TTC549 (cell line): Measurements from ENCODE around the gene ABHD17A.

Experiments used
- FAIRE-seq: peaks from 2 replicates; lab custom pipeline; 2012; peaks lifted over from hg19 to GRCh38; lab: Jason Lieb, UNC

ABHD17A gene

GRCh38 chr19:1885398-1886119 is at the start of gene ABHD17A:
ABHD17A (minus strand) TSS chr19:1885496; CDS start chr19:1881566, 3,930 bp downstream.
- FAIRE-seq, result peak; percentile 89

GRCh38 chr19:1933942-1934341 is 48.6 kb upstream of the ABHD17A start:
- FAIRE-seq, result no peak

- FAIRE-seq, result no peak
These were observed 47.9 kb upstream of the ABHD17A start for GRCh38 chr19:1933244-1933643.

GRCh38 chr19:1932395-1932794 is 47.1 kb upstream of the ABHD17A start:
- no peak for FAIRE-seq

- FAIRE-seq, result no peak
These were observed 46.1 kb upstream of the ABHD17A start for GRCh38 chr19:1931445-1931844.

GRCh38 chr19:1929021-1929742 is 43.9 kb upstream of the ABHD17A start:
- no peak for FAIRE-seq

- no peak for FAIRE-seq
These were observed 40.2 kb upstream of the ABHD17A start for GRCh38 chr19:1925544-1925943.

- FAIRE-seq, result no peak
These were observed 39.1 kb upstream of the ABHD17A start for GRCh38 chr19:1924320-1924961.

- no peak for FAIRE-seq
These were observed 38.0 kb upstream of the ABHD17A start for GRCh38 chr19:1923319-1923718.

GRCh38 chr19:1922803-1923202 is 37.5 kb upstream of the ABHD17A start:
- FAIRE-seq, result no peak

- no peak for FAIRE-seq
These were observed 36.5 kb upstream of the ABHD17A start for GRCh38 chr19:1921825-1922224.

GRCh38 chr19:1921326-1921725 is 36.0 kb upstream of the ABHD17A start:
- FAIRE-seq, result no peak

- no peak for FAIRE-seq
These were observed 35.3 kb upstream of the ABHD17A start for GRCh38 chr19:1920644-1921043.

GRCh38 chr19:1918975-1919374 is 33.7 kb upstream of the ABHD17A start:
- FAIRE-seq, result no peak

- FAIRE-seq, result no peak
These were observed 32.6 kb upstream of the ABHD17A start for GRCh38 chr19:1917926-1918325.

- FAIRE-seq, result no peak
These were observed 31.9 kb upstream of the ABHD17A start for GRCh38 chr19:1917146-1917545.

- FAIRE-seq, result no peak
These were observed 29.6 kb upstream of the ABHD17A start for GRCh38 chr19:1914826-1915341.

- no peak for FAIRE-seq
These were observed 28.7 kb upstream of the ABHD17A start for GRCh38 chr19:1913781-1914577.

- FAIRE-seq, result no peak
These were observed 27.6 kb upstream of the ABHD17A start for GRCh38 chr19:1912760-1913505.

- no peak for FAIRE-seq
These were observed 26.7 kb upstream of the ABHD17A start for GRCh38 chr19:1911995-1912394.

GRCh38 chr19:1911098-1911497 is 25.8 kb upstream of the ABHD17A start:
- FAIRE-seq, result no peak

GRCh38 chr19:1910177-1910576 is 24.9 kb upstream of the ABHD17A start:
- FAIRE-seq, result no peak
